Activated CD8-positive, alpha-beta memory T cell treated with anti-CD3 and anti-CD28 coated beads for 36 hours (primary cell): ENCODE data around the gene TRAPPC2L. TPM values are rescaled to one million over a fixed set of nuclear protein-coding genes. Genes with fewer than 3 reads are reported as not detected.

Experiments used
- CTCF ChIA-PET: fragments of 350-600 bp; sonication (Branson Sonifier 250); formaldehyde crosslinking; loops from one replicate; lab custom pipeline; 2021; ENCODE audit warnings: antibody characterized with exemption; lab: Charles Lee
- POLR2A ChIA-PET: fragments of 350-600 bp; sonication (Branson Sonifier 250); formaldehyde crosslinking; loops from one replicate; lab custom pipeline; 2021; ENCODE audit warnings: antibody characterized with exemption; lab: Charles Lee
- total RNA-seq, 2 experiments: library from RNA; stranded (reverse); gene quantifications; one replicate each; pipeline ENCODE4 v1.2.3, GENCODE V29; 2021

TRAPPC2L gene
- total RNA-seq, 2 experiments from 2014 or later, result 97.2 to 103 TPM

DNA sequence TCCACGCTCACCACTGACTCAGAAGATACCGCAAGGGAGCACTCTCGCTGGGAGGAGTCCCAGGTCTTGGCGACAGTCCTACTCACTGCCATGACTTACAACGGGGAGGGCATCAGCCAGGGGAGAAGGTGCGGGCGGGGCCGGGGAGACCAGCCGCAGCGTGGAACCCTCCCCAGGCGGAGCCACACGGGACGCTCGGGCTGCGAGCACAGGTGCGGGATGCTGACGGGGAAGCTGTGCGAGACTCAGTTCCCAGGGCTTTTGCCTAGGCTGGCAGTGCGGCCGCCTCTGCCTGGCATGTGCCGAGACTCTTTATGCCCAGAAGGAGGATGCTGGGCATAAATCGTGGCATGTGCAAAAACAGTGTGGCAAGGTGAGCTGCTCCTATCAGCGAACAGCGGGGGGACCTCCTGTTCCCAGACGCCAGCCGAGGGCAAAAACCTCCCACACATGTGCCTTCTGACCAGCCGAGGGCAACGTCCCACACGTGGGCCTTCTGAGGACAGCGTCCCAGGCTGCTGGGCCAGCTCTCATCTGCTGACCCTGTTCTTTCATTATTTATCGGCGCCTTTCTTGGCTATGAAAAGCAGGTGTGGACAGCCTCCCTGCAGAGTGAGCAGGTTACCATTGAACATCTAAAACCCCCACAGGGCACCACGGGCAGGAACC is 6.3 kb upstream of the TRAPPC2L start:
- ChIA-PET POLR2A (no interaction called here), CTCF (no interaction called here)

DNA sequence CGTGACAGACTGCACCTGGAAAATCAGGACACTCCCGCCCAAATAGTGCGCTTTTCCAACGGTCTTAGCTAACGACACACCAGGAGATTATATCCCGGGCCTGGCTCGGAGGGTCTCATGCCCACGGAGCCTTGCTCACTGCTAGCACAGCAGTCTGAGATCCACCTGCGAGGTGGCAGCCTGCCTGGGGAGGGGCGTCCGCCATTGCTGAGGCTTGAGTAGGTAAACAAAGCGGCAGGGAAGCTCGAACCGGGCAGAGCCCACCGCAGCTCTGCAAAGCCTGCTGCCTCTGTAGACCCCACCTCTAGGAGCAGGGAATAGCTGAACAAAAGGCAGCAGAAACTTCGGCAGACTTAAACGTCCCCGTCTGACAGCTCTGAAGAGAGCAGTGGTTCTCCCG is 5.3 kb upstream of the TRAPPC2L start:
- ChIA-PET POLR2A (interaction anchor here (0.6 kb wide), 1 partner anchor 952 kb away, joined by 6 read pairs; no protein-coding TSS in a partner anchor), CTCF (no interaction called here)

DNA sequence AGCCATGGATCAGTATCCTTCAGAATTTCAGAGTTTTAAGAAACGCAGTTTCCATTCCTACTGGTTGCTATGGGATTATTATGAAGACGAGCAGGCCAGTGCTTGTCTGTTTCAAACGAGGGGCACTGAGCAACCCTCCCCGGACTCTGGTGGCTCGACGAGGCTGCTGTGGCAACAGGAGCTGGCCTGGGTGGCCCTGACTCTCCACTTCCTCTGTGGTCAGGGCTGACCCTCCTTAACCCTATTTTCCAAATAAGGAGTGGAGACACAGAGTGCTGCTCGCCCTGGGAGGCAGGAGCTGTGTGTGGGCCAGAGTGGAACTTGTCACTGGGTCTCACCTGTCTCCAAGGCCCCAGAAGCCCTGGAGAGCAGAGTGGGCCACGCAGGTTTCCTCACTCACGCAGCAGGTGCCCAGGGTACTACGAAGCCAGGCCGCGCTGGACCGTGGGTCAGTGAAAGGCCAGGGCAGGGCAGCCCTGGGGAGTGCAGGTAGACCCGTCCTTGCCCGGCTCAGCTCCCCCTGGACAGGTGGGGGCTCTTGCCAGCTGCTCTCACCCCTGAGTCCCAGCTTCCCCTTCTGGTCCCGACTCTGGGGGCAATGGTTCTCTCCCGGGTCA is 3.5 kb upstream of the TRAPPC2L start:
- CTCF ChIA-PET, result interaction anchor here (0.7 to 1.3 kb wide), 2 partner anchors 364 to 567 kb away, joined by 4 to 6 read pairs; partner anchors contain the start of gene ZNF778
- POLR2A ChIA-PET, result interaction anchor here (1.2 kb wide), 1 partner anchor 339 kb away, joined by 3 read pairs; no protein-coding TSS in a partner anchor

DNA sequence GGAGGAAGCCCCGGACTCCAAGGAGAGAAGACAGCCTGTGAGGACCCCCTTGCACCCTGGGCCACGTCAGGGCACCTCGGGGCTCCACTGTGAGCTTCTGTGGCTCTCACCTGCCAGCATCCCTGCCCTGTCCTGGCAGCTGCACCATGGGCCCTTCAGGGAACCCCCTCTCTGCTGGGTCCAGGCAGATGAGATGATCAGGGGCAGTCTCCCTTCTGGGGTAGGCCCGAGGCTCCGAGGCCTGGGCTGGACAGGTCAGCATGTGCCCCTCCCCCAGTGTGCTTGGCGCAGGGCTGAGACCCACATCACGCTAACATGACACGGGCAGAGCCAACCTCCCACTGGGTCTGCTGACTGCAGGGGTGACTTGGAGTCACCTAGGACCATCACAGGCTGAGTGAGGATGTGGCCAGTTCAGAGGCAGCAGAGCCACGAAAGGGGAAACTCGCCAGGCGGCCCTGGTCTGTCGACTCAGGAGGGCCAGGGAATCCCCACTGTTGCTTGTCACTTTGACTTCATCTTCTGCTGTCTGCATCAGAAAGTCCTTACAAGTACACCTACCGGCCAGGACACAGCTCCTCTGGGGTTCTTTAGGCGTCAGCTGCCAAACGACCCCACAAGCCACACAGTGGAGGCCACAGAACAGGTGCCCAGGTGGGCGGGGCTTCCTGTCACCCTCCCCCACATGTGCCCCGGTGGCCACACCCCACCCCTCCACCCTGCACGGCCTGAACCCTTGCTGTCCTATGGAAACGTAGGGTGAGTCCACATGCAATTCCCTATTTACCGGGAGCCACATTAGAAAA is 2.4 kb upstream of the TRAPPC2L start:
- CTCF ChIA-PET, result no interaction called here
- POLR2A ChIA-PET, result interaction anchor here (0.5 kb wide), 1 partner anchor 386 kb away, joined by 7 read pairs; no protein-coding TSS in a partner anchor

DNA sequence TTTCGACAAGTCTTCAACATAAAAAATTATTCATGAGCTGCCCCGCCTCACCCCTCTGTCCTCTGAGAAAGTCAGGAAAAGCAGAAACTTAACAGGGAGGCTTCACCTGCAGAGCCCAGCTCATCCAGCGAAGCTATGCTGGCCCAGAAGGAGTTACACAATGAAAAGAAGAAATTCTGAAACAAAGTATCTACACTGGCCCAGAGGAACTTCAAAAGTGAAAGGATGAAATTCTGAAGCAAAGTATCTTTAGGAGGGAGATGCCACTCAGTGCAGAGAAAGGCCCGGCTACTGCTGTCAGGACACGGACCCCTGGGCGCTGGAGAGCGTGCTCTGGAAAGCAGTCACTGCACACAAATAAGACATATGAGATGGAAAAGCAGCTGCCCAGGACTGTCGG is 1.8 kb upstream of the TRAPPC2L start:
- ChIA-PET POLR2A (no interaction called here), CTCF (interaction anchor here (1.2 kb wide), 1 partner anchor 12 kb away, joined by 3 read pairs; no protein-coding TSS in a partner anchor)

DNA sequence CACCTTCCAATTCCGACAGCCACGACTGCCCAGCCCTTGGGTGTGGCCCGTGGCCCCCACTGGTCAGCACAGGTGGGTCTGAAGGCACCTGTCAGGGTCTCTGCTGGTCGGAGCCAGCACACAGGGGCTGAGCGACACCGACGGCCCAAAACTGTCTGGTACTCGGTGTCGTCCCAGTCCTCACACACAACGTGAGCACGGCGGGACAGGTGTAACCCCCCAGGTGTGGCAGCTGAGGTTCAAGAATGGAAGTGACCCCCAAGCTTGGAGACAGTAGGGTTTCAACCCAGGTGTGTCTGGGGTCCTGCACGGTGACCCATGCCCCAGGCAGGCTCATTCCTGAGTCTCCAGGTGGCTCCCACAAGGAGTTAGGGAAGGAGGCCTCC is 1.2 kb upstream of the TRAPPC2L start:
- POLR2A ChIA-PET, result no interaction called here
- CTCF ChIA-PET, result interaction anchor here (1.2 to 3.3 kb wide), 2 partner anchors 13 to 44 kb away, joined by 3 to 37 read pairs; partner anchors contain the start of gene APRT

DNA sequence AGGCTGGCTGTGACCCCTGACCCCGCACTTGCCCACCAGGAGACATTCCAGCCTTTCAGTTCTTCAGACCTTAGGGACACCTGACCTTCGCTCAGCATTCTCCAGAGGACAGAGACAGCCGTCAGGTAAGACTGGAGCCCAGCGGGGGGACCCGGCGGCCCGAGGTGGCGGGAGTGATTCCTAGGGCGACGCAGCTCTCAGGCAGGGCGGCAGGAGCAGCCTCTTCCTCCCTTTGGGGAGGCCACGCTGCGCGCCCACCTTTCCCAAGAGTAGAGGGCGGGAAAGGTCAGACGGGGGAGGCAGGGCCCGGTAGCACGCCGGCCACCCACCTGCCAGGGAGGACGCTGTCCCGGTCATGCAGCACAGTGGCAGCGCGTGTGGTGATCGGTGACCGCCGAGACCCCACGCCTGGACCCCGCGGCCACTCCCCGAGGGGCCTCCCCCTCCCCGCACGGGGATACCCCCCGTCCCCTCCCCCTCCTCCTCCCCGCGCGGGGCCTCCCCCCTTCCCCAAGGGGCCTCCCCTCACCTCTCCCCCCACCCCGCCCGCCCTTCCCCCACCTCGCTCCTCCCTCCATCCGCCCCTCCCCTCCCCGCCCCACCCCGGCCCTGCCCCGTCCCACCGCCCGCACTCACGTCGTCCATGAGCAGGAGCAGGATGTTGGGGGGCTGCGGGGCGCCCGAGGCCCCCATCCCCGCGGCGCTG is 652 bp upstream of the TRAPPC2L start:
- POLR2A ChIA-PET, result interaction anchor here (1.9 kb wide), 1 partner anchor 44 kb away, joined by 13 read pairs; the partner anchor contains the start of gene APRT
- CTCF ChIA-PET, result interaction anchor here (1.2 to 3.3 kb wide), 5 partner anchors 13 to 311 kb away, joined by 3 to 37 read pairs (median 8); partner anchors contain the start of gene APRT

DNA sequence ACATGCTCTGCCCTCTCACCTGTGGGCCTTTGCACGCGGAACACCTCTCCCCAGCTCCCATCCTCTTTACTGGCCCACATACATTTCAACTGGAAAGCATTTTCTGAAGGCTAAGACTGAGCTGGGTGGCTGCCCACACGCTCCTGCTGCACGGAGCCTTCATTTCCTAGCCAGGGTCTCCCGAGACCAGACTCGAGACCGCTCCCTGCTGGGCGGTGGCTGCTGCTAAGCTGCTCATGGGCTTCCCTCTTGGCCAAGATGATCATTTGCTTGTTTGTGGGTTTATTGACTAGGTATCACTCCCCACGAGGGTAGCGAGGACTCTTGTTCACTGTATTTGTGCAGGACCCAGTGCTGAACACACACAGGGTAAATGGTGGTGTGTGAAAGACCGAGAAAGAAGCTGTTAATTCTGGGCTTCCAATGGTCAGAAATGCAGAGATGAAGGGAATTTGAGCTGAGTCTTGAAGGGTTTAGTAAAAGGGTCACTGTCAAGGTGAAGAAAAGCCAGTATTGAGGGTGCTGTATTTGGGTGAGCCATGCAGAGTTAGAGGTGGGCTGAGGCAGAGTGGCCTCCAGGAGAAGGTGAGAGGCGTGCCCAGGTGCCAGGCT is 907 bp downstream of the TRAPPC2L start:
- CTCF ChIA-PET, result interaction anchor here (0.6 to 3.3 kb wide), 17 partner anchors 11 to 406 kb away, joined by 3 to 37 read pairs (median 4); partner anchors contain the start of genes ACSF3 and APRT
- POLR2A ChIA-PET, result interaction anchor here (0.6 to 1.9 kb wide), 4 partner anchors 46 to 307 kb away, joined by 3 to 13 read pairs (median 8); partner anchors contain the start of gene APRT

DNA sequence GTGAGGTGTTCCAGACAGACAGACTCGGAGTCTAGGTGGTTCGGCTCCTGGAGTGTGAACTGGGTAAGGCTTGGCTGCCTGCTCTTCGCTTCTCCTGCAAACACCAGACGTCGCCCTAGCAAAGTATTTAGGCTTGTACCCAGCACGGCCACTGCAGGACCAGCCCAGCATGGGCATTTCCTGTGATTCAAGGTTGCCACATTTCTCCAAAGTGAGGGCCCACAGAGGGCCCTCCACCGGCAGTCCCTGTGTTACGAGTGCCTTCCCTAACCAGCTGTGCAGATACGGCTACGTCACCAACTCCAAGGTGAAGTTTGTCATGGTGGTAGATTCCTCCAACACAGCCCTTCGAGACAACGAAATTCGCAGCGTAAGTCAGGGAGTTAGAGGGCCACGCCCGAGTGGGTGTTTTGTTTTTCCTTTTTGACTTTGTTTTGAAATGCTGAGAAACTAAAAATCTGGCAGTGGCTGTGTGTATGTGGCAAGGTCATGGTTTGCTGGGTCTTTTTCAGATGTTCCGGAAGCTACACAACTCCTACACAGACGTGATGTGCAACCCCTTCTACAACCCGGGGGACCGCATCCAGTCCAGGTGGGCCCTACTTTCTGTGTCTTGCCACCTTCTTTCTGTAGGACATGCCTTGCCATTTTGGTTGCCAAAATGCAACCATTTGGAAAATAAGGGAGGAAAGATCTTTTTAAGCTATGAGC is 2.6 kb downstream of the TRAPPC2L start:
- POLR2A ChIA-PET, result no interaction called here
- CTCF ChIA-PET, result no interaction called here

DNA sequence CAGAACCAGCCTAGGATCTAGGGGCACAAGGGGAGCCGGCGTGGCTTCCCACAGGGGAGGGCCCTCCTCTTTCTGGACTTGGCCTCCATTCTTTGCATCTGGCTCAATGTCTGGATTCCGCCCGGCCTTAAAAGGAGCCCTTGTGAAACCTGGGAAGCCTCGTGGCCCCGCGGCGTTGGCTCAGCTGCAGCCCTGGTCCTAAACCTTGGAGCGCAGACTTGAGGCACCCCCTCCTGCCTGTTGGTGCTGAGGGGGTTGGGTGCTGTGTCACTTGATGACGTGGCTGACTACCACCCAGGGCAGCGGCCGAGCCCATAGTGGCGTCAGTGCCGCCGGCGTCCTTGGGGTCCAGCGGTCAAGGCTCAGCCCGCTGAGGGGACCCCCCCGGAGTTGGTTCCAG is 4.4 kb downstream of the TRAPPC2L start:
- ChIA-PET POLR2A (no interaction called here), CTCF (no interaction called here)

DNA sequence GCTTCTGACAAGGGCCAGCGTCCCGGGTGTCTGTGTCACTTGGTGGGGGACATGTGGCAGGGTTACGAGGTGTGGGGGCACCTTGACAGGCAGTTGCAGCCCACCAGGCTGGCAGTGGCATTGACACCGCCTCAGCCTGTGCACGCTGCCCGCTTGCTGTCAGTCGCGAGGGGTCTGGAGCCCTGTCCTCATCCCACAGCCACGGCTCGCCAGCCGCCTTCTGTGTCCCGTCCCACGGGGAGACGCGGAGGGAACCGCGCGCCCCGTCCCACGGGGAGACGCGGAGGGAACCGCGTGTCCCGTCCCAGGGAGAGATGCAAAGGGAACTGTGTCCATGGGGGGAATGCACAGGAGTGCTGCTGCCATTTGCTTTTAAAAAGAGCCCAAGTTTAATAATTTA is 6.0 kb downstream of the TRAPPC2L start:
- CTCF ChIA-PET, result no interaction called here

DNA sequence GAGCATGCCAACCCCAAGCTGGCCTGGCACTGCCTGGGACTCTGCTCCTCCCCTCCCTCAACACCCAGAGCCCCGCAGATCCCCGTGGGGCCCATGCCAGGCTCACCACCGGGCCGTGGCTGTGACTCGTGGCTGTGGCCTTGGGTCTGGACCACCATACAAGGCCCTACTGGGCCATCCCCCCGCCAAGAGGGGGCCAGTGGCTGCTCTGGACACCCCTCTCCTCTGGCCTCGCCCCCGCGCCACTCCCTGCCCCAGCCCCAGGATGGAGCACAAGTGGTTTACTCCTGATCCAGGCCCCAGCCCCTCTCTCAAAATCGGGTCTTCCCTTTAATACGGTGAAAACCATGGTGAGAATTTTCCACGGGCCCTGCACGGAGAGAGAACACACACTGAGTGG is 6.5 kb downstream of the TRAPPC2L start:
- ChIA-PET POLR2A (no interaction called here), CTCF (no interaction called here)

More for the DNA sequence above, 6.0 kb downstream of the TRAPPC2L start:
- POLR2A ChIA-PET, result no interaction called here

DNA sequence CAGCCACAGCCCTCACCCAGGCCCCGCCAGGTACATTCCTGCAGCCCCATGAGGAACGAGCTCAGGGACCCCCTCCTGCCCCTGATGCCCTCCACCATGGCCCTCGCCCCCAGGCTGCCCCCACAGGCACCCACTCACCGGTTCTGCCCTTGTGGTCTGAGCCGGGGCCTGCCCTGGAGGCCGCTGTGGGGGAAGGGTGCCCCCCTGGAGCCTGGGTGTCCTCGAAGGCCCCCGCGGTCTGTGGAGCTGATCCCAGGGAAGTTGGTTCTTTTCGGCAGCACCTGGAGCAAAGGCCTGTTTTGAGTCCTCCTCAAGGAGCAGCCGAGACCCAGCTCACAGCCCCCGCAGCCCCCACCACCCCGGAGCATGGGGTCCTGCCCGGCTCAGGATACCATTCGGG is 7.2 kb downstream of the TRAPPC2L start:
- CTCF ChIA-PET, result no interaction called here
- POLR2A ChIA-PET, result interaction anchor here (0.7 kb wide), 1 partner anchor 131 kb away, joined by 3 read pairs; no protein-coding TSS in a partner anchor

DNA sequence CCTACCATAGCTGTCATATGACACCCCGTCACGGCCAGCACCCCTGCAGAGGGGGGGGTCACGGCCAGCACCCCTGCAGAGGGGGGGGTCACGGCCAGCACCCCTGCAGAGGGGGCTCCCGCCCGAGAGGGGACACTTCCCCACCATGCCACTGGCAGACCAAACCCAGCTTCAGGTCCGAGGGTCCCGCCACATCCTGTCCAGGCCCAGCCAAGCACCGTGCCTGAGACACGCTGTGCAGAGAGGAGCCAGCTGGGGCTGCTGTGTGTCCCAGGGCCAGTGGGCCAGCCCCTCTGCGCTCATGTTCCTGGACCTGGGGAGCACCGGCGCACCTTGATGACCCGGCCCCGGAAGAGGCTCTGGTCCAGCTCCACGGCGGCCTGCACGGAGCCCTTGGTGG is 7.6 kb downstream of the TRAPPC2L start:
- CTCF ChIA-PET, result no interaction called here
- POLR2A ChIA-PET, result interaction anchor here (0.7 kb wide), 1 partner anchor 131 kb away, joined by 3 read pairs; no protein-coding TSS in a partner anchor

DNA sequence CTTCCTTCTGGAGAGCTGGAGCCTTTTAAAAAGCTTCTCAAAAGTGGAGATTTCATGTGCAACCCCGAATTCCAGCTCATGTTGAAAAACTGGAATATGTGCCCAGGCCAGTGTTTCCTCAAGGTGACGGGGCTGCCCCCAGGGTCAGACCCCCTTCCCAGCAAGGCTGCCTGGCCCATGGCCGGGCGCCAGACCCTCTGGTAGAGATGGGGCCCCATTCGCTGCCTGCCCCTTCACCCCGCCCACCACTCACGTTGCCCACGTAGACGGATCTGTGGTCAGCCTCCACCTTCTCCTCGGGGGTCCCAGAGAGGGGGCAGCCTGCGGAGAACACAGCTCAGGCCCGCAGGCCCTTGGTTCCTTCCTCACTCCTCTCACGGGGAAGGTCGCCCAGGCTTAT is 8.4 kb downstream of the TRAPPC2L start:
- POLR2A ChIA-PET, result no interaction called here
- CTCF ChIA-PET, result no interaction called here

DNA sequence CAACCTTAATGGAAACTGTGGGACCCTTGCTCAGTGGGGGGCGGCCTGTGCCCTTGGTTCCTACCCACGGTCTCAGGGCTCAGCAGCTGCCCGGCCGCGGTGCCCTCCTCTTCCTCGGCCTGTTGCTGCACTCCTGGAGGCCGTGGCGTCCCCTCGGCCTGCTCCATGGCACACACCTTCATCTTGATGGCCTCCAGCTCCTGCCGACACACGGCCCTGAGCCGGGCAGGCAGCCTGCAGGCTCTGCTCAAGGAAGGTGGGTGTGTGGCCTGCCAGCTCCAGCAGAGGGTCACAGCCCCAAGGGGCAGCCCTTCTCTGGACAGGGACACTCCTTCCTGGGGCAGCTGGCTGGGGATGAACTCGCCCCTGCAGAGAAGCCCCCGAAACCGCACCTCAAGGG is 8.8 kb downstream of the TRAPPC2L start:
- CTCF ChIA-PET, result no interaction called here
- POLR2A ChIA-PET, result no interaction called here

DNA sequence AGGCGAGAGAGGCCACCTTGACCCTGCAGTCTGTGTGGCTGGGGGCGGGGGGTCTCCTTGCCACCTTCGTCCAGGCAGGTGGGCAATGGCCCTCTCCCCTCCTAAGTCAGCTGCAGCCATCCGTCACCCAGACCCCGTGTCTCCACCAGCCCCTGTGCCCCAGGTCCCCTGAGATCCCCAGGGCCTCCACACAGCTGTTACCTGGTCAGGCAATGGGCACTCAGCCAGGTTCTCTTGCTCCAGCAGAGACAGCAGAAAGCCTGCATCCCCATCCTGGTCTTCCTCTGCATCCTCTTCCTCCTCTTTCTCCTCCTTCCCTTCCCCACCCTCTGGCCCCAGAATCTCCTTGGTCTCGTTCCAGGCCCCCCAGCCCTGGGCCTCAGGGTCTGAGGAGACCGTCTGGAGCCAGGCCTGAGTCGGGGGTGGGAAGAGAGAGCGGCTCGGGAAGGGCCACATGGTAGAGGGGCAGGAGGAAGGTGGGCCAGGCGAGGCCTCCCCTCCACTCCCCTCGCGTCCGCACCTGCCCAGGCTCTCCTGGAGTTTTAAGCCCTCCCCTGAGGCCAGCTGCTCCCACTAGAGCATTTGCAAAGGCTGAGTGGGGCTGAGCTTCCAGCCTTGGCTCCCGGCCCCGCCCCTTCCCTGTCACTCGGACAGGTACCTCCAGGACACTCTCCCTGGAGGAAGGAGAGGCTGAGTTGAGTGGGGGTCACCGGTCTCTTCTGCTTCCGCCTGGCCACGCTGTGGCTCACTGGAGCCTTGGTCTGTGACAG is 9.4 kb downstream of the TRAPPC2L start, which contains the start of gene PABPN1L:
Gene PABPN1L, minus strand, starts transcription at position 510 of the 770 bp plus-strand sequence. Its CDS starts 54 bp downstream, at position 456.
- ChIA-PET POLR2A (no interaction called here), CTCF (no interaction called here)
